SJCRH30 (cell line): ENCODE data around the gene DDB1. TPM values are rescaled to one million over a fixed set of nuclear protein-coding genes. Genes with fewer than 3 reads are reported as not detected.
A peak's percentile ranks its signal among the peaks of the same experiment; 100 is the strongest.

Experiments used
- DNase-seq, 2 experiments: peaks; one replicate each; pipeline ENCODE4 v3.0.0-alpha.2; 2015 to 2020
- H3K27ac ChIP-seq: fragments of 250-450 bp; sonication (Bioruptor Pico); 2 replicates; pipeline ENCODE4 v1.5.1; 2020; ENCODE audit warnings: mild to moderate bottlenecking, moderate library complexity
- H3K27me3 ChIP-seq: fragments of 250-450 bp; sonication (Bioruptor Pico); 2 replicates; pipeline ENCODE4 v1.5.1; 2020; ENCODE audit warnings: mild to moderate bottlenecking, moderate library complexity
- H3K36me3 ChIP-seq: fragments of 250-450 bp; sonication (Bioruptor Pico); 2 replicates; pipeline ENCODE4 v1.5.1; 2020; ENCODE audit warnings: mild to moderate bottlenecking, moderate library complexity
- H3K4me1 ChIP-seq: fragments of 250-450 bp; sonication (Bioruptor Pico); 2 replicates; pipeline ENCODE4 v1.5.1; 2020; ENCODE audit warnings: mild to moderate bottlenecking, moderate library complexity
- H3K4me3 ChIP-seq: fragments of 250-450 bp; sonication (Bioruptor Pico); 2 replicates; pipeline ENCODE4 v1.5.1; 2020; ENCODE audit warnings: mild to moderate bottlenecking, moderate library complexity
- H3K9me3 ChIP-seq: fragments of 250-450 bp; sonication (Bioruptor Pico); replicated peaks from 2 replicates; pipeline ENCODE4 v1.5.1; 2020; ENCODE audit warnings: mild to moderate bottlenecking, moderate library complexity
- total RNA-seq: library from RNA; depleted of rRNA; stranded (reverse); fragments of >200 nt; shearing (Covaris generic); gene quantifications from 2 replicates; pipeline ENCODE4 v1.2.3, GENCODE V29; 2014

Gene DDB1
- total RNA-seq, 1 experiment from 2014 or later, result 209 TPM

DNA sequence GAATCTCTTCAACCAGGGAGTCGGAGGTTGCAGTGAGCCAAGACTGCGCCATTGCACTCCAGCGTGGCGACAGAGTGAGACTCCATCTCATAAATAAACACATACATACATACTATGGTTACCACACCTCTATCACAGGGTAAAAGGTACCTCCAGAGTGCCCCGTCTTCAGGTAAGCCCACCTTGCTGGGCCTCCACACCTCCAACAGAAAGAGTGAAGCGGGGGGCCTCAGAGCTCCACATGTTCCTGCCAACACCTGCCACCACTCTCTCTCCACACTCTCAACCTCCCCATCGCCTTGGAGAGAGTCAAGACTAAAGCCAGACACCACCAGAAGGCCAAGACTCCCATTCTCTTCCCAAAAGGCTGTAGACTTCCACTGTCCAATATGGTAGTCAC, 27.5 kb downstream of the DDB1 start:
- H3K27me3 ChIP-seq, result no peaks in the 10 kb centered on the region
- H3K27ac ChIP-seq, result no peak overlapping the region
- DNase-seq, result no peak
- H3K4me1 ChIP-seq, result no peaks in the 10 kb centered on the region
- peaks cover 71% of the 10 kb centered on the region for H3K36me3 ChIP-seq
- no peaks in the 10 kb centered on the region for H3K9me3 ChIP-seq
- H3K4me3 ChIP-seq, result no peak overlapping the region

GRCh38 chr11:61303725-61304124, 29.2 kb downstream of the DDB1 start:
- no peaks in the 10 kb centered on the region for H3K27me3 ChIP-seq
- H3K9me3 ChIP-seq, result no peaks in the 10 kb centered on the region
- no peak for DNase-seq
- no peak overlapping the region for H3K4me3 ChIP-seq
- H3K36me3 ChIP-seq, result peaks cover 67% of the 10 kb centered on the region
- H3K4me1 ChIP-seq, result no peaks in the 10 kb centered on the region
- H3K27ac ChIP-seq, result no peak overlapping the region

GRCh38 chr11:61302550-61302949, 30.4 kb downstream of the DDB1 start:
- H3K9me3 ChIP-seq, result no peaks in the 10 kb centered on the region
- H3K4me3 ChIP-seq, result no peak overlapping the region
- no peak for DNase-seq
- peaks cover 60% of the 10 kb centered on the region for H3K36me3 ChIP-seq
- no peaks in the 10 kb centered on the region for H3K27me3 ChIP-seq
- no peaks in the 10 kb centered on the region for H3K4me1 ChIP-seq
- H3K27ac ChIP-seq, result no peak overlapping the region

- H3K9me3 ChIP-seq, result no peaks in the 10 kb centered on the region
Measured at GRCh38 chr11:61298663-61299244, 34.2 kb downstream of the DDB1 start.

DNA sequence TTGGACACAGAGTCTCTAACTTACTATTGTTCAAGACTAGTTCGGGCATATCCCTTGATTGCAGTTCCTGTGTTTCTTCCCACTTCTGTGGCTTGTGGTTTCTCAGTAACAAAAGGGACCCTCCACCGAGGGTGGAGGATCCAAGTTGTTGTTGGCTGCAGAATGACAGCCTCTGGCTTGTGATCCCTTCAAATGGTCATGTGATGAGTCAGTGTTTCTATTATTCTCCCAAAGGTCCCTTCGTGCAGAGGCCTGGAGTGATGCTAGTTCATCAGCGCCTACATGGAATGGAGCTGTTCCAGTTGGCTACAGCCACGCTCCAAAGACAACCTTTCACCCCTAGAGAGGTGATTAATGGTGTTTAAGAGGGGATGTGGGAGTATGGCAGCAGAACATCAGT, 35.2 kb downstream of the DDB1 start:
- no peak overlapping the region for H3K27ac ChIP-seq
- peak in 1 of 2 experiments; percentile 16 for DNase-seq
- H3K9me3 ChIP-seq, result no peaks in the 10 kb centered on the region
- no peaks in the 10 kb centered on the region for H3K4me1 ChIP-seq
- H3K36me3 ChIP-seq, result peaks cover 31% of the 10 kb centered on the region
- H3K27me3 ChIP-seq, result no peaks in the 10 kb centered on the region
- H3K4me3 ChIP-seq, result no peak overlapping the region

More at GRCh38 chr11:61298663-61299244, 34.2 kb downstream of the DDB1 start:
- Histone ChIP-seq H3K27me3 (no peaks in the 10 kb centered on the region), H3K4me3 (no peak overlapping the region), H3K36me3 (peaks cover 35% of the 10 kb centered on the region), H3K4me1 (no peaks in the 10 kb centered on the region), H3K27ac (no peak overlapping the region)
- DNase-seq, result no peak

- DNase-seq, result no peak
- Histone ChIP-seq H3K4me1 (no peaks in the 10 kb centered on the region), H3K9me3 (no peaks in the 10 kb centered on the region), H3K27me3 (no peaks in the 10 kb centered on the region), H3K27ac (no peak overlapping the region), H3K4me3 (no peak overlapping the region), H3K36me3 (peaks cover 28% of the 10 kb centered on the region)
Measured at GRCh38 chr11:61297341-61297740, 35.6 kb downstream of the DDB1 start.

GRCh38 chr11:61295596-61295926, 37.3 kb downstream of the DDB1 start:
- H3K27ac ChIP-seq, result no peak overlapping the region
- H3K36me3 ChIP-seq, result peaks cover 11% of the 10 kb centered on the region
- no peaks in the 10 kb centered on the region for H3K9me3 ChIP-seq
- no peak overlapping the region for H3K4me3 ChIP-seq
- H3K27me3 ChIP-seq, result no peaks in the 10 kb centered on the region
- no peak for DNase-seq
- no peaks in the 10 kb centered on the region for H3K4me1 ChIP-seq

DNA sequence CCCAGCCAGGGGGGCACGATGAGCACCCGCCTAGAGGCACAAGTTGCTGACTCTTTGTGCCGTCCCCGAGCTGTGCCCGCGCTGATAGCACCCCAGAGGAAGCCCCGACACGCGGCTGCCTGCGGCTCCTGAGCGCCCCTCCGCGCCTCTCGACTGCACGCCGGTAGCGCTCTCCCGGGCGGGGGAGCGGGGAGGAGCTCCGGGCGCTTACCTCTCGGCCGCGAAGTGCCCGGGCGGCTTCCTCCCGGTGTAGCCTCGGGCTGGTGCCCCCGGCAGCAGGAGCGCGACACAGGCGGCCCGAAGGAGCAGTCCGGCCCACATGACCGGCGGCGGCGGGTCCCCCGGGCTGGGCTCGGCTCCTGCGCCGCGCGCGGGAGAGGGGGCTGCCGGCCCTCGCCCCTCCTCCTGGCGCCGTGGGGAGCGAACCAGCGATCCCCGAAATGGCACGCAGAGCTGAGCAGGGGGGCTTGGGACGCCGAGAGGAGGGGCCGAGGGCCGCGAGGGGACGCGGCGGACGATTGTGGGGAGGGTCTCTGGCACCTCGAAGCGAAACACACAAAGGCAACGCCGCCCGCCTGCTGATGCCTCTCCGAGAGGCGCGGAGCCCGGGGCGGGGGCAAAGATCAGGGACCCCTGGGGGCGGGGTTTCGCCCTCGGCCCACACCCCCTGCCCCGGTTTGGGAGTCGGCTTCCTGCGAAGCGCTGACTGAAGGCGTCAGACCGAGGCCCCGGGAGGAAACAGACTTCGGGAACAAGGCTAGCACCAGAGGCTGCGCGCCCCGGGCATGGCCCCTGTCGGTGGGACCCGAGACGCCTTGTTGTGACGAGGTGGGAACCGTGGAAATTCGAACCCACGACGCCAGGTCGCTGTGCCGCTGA, 37.9 kb downstream of the DDB1 start, which contains the start of gene VWCE:
VWCE (minus strand) TSS at position 600 of the 879 bp plus-strand sequence; CDS start at position 321, 279 bp downstream.
- no peaks in the 10 kb centered on the region for H3K9me3 ChIP-seq
- no peaks in the 10 kb centered on the region for H3K27me3 ChIP-seq
- peaks cover 7% of the 10 kb centered on the region; the same call in 1 of the 2 replicates for H3K36me3 ChIP-seq
- H3K4me1 ChIP-seq, result no peaks in the 10 kb centered on the region
- DNase-seq, result no peak
- H3K27ac ChIP-seq, result no peak within 1 kb of the TSS
- no peak within 1 kb of the TSS for H3K4me3 ChIP-seq

GRCh38 chr11:61293867-61294716, 38.8 kb downstream of the DDB1 start:
- Histone ChIP-seq H3K36me3 (peaks cover 3% of the 10 kb centered on the region; the same call in 1 of the 2 replicates), H3K27me3 (no peaks in the 10 kb centered on the region), H3K27ac (no peak overlapping the region), H3K4me1 (no peaks in the 10 kb centered on the region), H3K9me3 (no peaks in the 10 kb centered on the region), H3K4me3 (no peak overlapping the region)
- DNase-seq, result no peak

DNA sequence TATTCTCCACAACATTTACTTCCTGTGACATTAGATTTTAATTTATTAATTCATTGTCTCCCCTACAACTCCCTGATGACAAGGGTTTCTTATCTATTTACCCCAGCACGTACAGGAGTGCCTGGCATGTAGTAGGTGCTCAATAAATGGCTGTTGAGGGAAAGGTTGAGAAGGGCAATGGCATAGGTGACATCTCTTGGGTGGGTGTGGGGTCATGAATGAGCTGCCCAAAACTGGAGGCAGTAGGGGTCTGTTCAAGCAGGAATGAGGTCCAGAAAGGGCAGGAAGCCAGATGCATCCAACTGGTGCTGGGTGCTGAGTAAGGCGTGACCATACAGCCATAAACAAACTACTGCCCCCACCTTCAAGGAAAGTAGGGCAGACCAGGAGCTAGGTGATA, 40.5 kb downstream of the DDB1 start:
- no peaks in the 10 kb centered on the region for H3K36me3 ChIP-seq
- no peak for DNase-seq
- H3K27ac ChIP-seq, result no peak overlapping the region
- no peaks in the 10 kb centered on the region for H3K27me3 ChIP-seq
- no peak overlapping the region for H3K4me3 ChIP-seq
- no peaks in the 10 kb centered on the region for H3K4me1 ChIP-seq
- H3K9me3 ChIP-seq, result no peaks in the 10 kb centered on the region

GRCh38 chr11:61290905-61291690, 41.8 kb downstream of the DDB1 start:
- no peak overlapping the region for H3K4me3 ChIP-seq
- no peak overlapping the region for H3K27ac ChIP-seq
- H3K27me3 ChIP-seq, result no peaks in the 10 kb centered on the region
- no peaks in the 10 kb centered on the region for H3K9me3 ChIP-seq
- no peaks in the 10 kb centered on the region for H3K4me1 ChIP-seq
- no peaks in the 10 kb centered on the region for H3K36me3 ChIP-seq
- DNase-seq, result no peak

DNA sequence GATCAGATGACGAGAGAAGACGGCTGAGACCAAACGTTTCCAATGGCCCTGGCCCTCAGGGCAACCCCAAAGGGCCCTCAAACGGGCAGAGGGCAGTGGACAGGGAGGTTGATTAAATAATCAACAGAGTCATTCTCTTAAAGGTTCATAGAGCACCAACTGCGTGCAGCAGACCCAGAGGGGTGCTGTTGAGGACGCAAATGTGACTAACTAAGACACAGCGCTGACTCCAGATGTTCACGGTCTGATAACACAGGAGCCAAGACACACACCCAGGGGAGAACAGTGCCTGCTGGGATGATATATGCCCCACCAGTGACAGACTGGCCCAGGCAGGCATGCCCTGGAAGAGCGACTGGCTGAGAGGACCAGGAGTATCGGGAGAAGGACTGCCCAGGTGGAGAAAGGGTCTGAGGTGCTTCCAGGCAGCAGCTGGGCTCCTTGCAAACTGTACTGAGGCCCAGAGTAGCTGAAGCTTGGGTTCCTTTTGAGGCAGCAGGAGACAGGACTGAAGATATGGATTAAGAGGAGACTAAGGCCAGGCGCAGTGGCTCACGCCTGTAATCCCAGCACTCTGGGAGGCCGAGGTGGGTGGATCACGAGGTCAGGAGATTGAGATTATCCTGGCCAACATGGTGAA, 45.4 kb downstream of the DDB1 start:
- no peak for DNase-seq
- Histone ChIP-seq H3K27ac (no peak overlapping the region), H3K4me3 (no peak overlapping the region), H3K27me3 (no peaks in the 10 kb centered on the region), H3K36me3 (no peaks in the 10 kb centered on the region), H3K9me3 (no peaks in the 10 kb centered on the region), H3K4me1 (no peaks in the 10 kb centered on the region)

DNA sequence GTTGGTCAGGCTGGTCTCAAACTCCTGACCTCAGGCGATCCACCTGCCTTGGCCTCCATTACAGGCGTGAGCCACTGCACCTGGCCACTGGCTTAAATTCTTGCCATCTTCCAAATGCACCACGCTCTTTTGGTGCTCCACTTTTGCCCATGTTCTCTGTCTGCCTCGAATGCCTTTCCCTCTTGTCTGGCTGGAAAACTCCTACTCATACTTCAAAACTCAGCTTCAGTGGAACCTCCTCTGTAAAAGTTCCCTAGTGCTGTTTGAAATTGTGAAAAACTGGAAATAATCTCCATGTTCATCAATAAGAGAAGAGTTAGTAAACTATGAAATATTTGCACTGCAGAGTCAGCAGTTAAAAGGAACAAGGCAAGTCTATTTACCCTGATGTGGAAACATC, 49.3 kb downstream of the DDB1 start:
- no peak overlapping the region for H3K27ac ChIP-seq
- no peaks in the 10 kb centered on the region for H3K27me3 ChIP-seq
- no peak for DNase-seq
- H3K9me3 ChIP-seq, result no peaks in the 10 kb centered on the region
- no peak overlapping the region for H3K4me3 ChIP-seq
- no peaks in the 10 kb centered on the region for H3K4me1 ChIP-seq
- H3K36me3 ChIP-seq, result no peaks in the 10 kb centered on the region
